PC-3 (cell line): ENCODE measurements around the gene F2RL1.
"Not testable (repeated sequence)": the region's sequence is repeated elsewhere in the genome, so short reads cannot be mapped to it uniquely, and the experiment has no call there.

Experiments used
- EZH2 ChIP-seq: fragments of 300-600 bp; sonication (generic); IDR thresholded peaks from one replicate; pipeline ENCODE4 v1.6.1; 2017; ENCODE audit warnings: antibody characterized with exemption, mild to moderate bottlenecking, low read length; ENCODE audit not compliant: unreplicated experiment
- EZH2phosphoT487 ChIP-seq: fragments of 300-600 bp; sonication (generic); IDR thresholded peaks from 2 replicates; pipeline ENCODE4 v1.6.1; 2018; ENCODE audit warnings: mild to moderate bottlenecking, antibody characterized with exemption, low read length, borderline replicate concordance
- TF ChIP-seq, protein P1 (sequence below): fragments of 300-600 bp; sonication (generic); conservative IDR thresholded peaks from 2 replicates; pipeline ENCODE4 v1.5.1; 2017; ENCODE audit warnings: antibody characterized with exemption, low read depth, mild to moderate bottlenecking, low read length

DNA sequence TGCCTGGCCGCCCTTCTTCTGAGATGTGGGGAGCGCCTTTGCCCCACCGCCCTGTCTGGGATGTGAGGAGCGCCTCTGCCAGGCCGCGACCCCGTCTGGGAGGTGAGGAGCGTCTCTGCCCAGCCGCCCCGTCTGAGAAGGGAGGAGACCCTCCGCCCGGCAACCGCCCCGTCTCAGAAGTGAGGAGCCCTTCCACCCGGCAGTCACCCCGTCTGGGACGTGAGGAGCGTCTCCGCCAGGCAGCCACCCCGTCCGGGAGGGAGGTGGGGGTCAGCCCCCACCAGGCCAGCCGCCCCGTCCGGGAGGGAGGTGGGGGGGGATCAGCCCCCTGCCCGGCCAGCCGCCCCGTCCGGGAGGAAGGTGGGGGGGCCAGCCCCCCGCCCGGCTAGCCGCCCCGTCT is 6.6 kb upstream of the F2RL1 start:
- TF ChIP-seq, protein P1, sequence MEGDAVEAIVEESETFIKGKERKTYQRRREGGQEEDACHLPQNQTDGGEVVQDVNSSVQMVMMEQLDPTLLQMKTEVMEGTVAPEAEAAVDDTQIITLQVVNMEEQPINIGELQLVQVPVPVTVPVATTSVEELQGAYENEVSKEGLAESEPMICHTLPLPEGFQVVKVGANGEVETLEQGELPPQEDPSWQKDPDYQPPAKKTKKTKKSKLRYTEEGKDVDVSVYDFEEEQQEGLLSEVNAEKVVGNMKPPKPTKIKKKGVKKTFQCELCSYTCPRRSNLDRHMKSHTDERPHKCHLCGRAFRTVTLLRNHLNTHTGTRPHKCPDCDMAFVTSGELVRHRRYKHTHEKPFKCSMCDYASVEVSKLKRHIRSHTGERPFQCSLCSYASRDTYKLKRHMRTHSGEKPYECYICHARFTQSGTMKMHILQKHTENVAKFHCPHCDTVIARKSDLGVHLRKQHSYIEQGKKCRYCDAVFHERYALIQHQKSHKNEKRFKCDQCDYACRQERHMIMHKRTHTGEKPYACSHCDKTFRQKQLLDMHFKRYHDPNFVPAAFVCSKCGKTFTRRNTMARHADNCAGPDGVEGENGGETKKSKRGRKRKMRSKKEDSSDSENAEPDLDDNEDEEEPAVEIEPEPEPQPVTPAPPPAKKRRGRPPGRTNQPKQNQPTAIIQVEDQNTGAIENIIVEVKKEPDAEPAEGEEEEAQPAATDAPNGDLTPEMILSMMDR, result not testable (repeated sequence)
- TF ChIP-seq EZH2, EZH2phosphoT487: not testable (repeated sequence)
